Naive thymus-derived CD4-positive, alpha-beta T cell (primary cell): Measurements from ENCODE around the gene BRMS1. TPM values are rescaled to one million over a fixed set of nuclear protein-coding genes. Genes with fewer than 3 reads are reported as not detected.
A peak's percentile ranks its signal among the peaks of the same experiment; 100 is the strongest.
"Not testable (repeated sequence)": the region's sequence is repeated elsewhere in the genome, so short reads cannot be mapped to it uniquely, and the experiment has no call there.

Experiments used
- ATAC-seq: fragments of 150-1000 bp; cut with Tn5 transposase; 2 replicates; pipeline ENCODE4 v1.10.0; 2021; ENCODE audit warnings: mild to moderate bottlenecking, moderate library complexity
- CTCF ChIA-PET: fragments of 350-600 bp; sonication (Branson Sonifier 250); formaldehyde crosslinking; loops from one replicate; lab custom pipeline; 2021; ENCODE audit warnings: antibody characterized with exemption; lab: Charles Lee
- POLR2A ChIA-PET: fragments of 350-600 bp; sonication (Branson Sonifier 250); formaldehyde crosslinking; loops from one replicate; lab custom pipeline; 2021; ENCODE audit warnings: antibody characterized with exemption, inconsistent platforms; lab: Charles Lee
- DNase-seq, 9 donors: peaks; one replicate each; pipeline versions ENCODE4 v3.0.0 to v3.0.0-alpha.2; 2020 to 2022; ENCODE audit warnings: mixed read lengths in 1 of 9
- H3K27ac ChIP-seq: one replicate; pipeline ENCODE4 v1.7.0; 2013; ENCODE audit warnings: mild to moderate bottlenecking, low read depth, low read length, moderate library complexity
- H3K27me3 ChIP-seq, 2 donors: one replicate each; pipeline ENCODE4 v1.7.0; 2013; ENCODE audit warnings: low read length in 2 of 2, mild to moderate bottlenecking in 2 of 2, moderate library complexity in 2 of 2; ENCODE audit not compliant: control insufficient read depth in 2 of 2, insufficient read depth in 2 of 2
- H3K36me3 ChIP-seq, 3 experiments: 1 replicate in 2 of 3; 2 replicates in 1 of 3; pipeline ENCODE4 v1.7.0; 2013; ENCODE audit warnings: low read length in 3 of 3, mild to moderate bottlenecking in 3 of 3, moderate library complexity in 1 of 3; ENCODE audit not compliant: insufficient read depth in 3 of 3, control insufficient read depth in 2 of 3
- H3K4me1 ChIP-seq, 2 donors: one replicate each; pipeline ENCODE4 v1.7.0; 2013; ENCODE audit warnings: low read length in 2 of 2, mild to moderate bottlenecking in 2 of 2, moderate library complexity in 1 of 2; ENCODE audit not compliant: control insufficient read depth in 2 of 2, insufficient read depth in 2 of 2
- H3K4me3 ChIP-seq: 2 replicates; pipeline ENCODE4 v1.7.0; 2013; ENCODE audit warnings: mild to moderate bottlenecking, low read length
- H3K9me3 ChIP-seq, 3 experiments: 1 replicate in 2 of 3; 2 replicates in 1 of 3; pipeline ENCODE4 v1.7.0; 2013; ENCODE audit warnings: low read length in 3 of 3; ENCODE audit not compliant: control insufficient read depth in 2 of 3
- H3K27ac Mint-ChIP-seq, 9 donors: one replicate each; pipeline ENCODE4 v1.8.0; 2020 to 2022; ENCODE audit warnings: mixed read lengths in 9 of 9, mild to moderate bottlenecking in 8 of 9, moderate library complexity in 5 of 9, inconsistent platforms in 2 of 9
- H3K27me3 Mint-ChIP-seq, 5 donors: one replicate each; pipeline ENCODE4 v1.8.0; 2021 to 2022; ENCODE audit warnings: mixed read lengths in 5 of 5, mild to moderate bottlenecking in 1 of 5
- H3K36me3 Mint-ChIP-seq, 5 donors: one replicate each; pipeline ENCODE4 v1.8.0; 2020 to 2022; ENCODE audit warnings: mixed read lengths in 5 of 5, mild to moderate bottlenecking in 3 of 5, inconsistent platforms in 1 of 5
- H3K4me1 Mint-ChIP-seq, 7 donors: one replicate each; pipeline ENCODE4 v1.8.0; 2020 to 2022; ENCODE audit warnings: mixed read lengths in 7 of 7, mild to moderate bottlenecking in 3 of 7, inconsistent platforms in 1 of 7
- H3K4me3 Mint-ChIP-seq, 10 donors: one replicate each; pipeline ENCODE4 v1.8.0; 2020 to 2022; ENCODE audit warnings: mild to moderate bottlenecking in 10 of 10, mixed read lengths in 10 of 10, moderate library complexity in 6 of 10, inconsistent platforms in 2 of 10
- H3K9me3 Mint-ChIP-seq, 11 donors: one replicate each; pipeline ENCODE4 v1.8.0; 2020 to 2022; ENCODE audit warnings: mixed read lengths in 11 of 11, mild to moderate bottlenecking in 4 of 11, inconsistent platforms in 1 of 11, moderate library complexity in 1 of 11
- intact Hi-C, 2 donors: fragments of 100-400 bp; cut with micrococcal nuclease; formaldehyde crosslinking; loops; one replicate each; pipeline ENCODE4 v1.15.1; 2023
- polyA plus RNA-seq, 2 donors: library from polyadenylated mRNA; unstranded; fragments of 300-500 nt; fragmentation: Illumina TruSeq; gene quantifications; one replicate each; pipeline ENCODE4 v1.2.3, GENCODE V29; 2021
- total RNA-seq, 6 experiments: library from RNA in 5 of 6; stranded (reverse) in 5 of 6; gene quantifications; 1 replicate in 5 of 6; 2 replicates in 1 of 6; pipeline ENCODE4 v1.2.3 and lab custom pipeline; 2021 to 2026

BRMS1 gene
- total and polyA plus RNA-seq, 7 experiments from 2014 or later: 35.9 to 73.5 (median 49.4) TPM

GRCh38 chr11:66322732-66323427 is 22.0 kb downstream of the BRMS1 start:
- ATAC-seq (no peak), DNase-seq (no peak)
- Histone ChIP-seq H3K36me3 (no peaks in the 10 kb centered on the region), H3K27ac (no peak overlapping the region), H3K4me3 (no peak overlapping the region), H3K27me3 (no peaks in the 10 kb centered on the region), H3K4me1 (peaks cover 26 to 53% of the 10 kb centered on the region in 2 donors), H3K9me3 (no peaks in the 10 kb centered on the region)
- intact Hi-C loops: no loop called here
- peaks cover 0 to 9% (median 0%) of the 10 kb centered on the region in 5 donors for H3K27me3 Mint-ChIP-seq
- no peak overlapping the region for H3K4me3 Mint-ChIP-seq
- peaks cover 39 to 86% (median 72%) of the 10 kb centered on the region in 7 donors for H3K4me1 Mint-ChIP-seq
- ChIA-PET CTCF (interaction anchor here (1.9 kb wide), 1 partner anchor 10 kb away, joined by 13 read pairs; no protein-coding TSS in a partner anchor), POLR2A (interaction anchor here (1.5 kb wide), 1 partner anchor 11 kb away, joined by 23 read pairs; no protein-coding TSS in a partner anchor)
- peaks cover 0 to 9% (median 0%) of the 10 kb centered on the region in 11 donors for H3K9me3 Mint-ChIP-seq
- peak overlapping the region in 8 of 9 donors; percentile 43 to 90 (median 84) for H3K27ac Mint-ChIP-seq
- peaks cover 0 to 12% (median 0%) of the 10 kb centered on the region in 5 donors for H3K36me3 Mint-ChIP-seq

GRCh38 chr11:66321606-66322005 is 23.3 kb downstream of the BRMS1 start:
- H3K27ac Mint-ChIP-seq: peak overlapping the region in 6 of 9 donors; percentile 43 to 90 (median 86)
- H3K36me3 Mint-ChIP-seq: peaks cover 0 to 12% (median 0%) of the 10 kb centered on the region in 5 donors
- intact Hi-C loops: no loop called here

GRCh38 chr11:66320748-66321147 is 24.2 kb downstream of the BRMS1 start:
- H3K27me3 ChIP-seq, H3K4me3 Mint-ChIP-seq, H3K9me3 Mint-ChIP-seq, ATAC-seq, H3K27ac ChIP-seq, H3K36me3 ChIP-seq, H3K4me3 ChIP-seq, H3K27me3 Mint-ChIP-seq, intact Hi-C loops, DNase-seq, H3K9me3 ChIP-seq, CTCF ChIA-PET: not testable (repeated sequence)
- POLR2A ChIA-PET: interaction anchor here (0.6 kb wide), 1 partner anchor 66 kb away, joined by 3 read pairs; no protein-coding TSS in a partner anchor
- Mint-ChIP-seq H3K36me3 (peaks cover 0 to 12% (median 0%) of the 10 kb centered on the region in 5 donors), H3K4me1 (peaks cover 31 to 79% (median 69%) of the 10 kb centered on the region in 7 donors), H3K27ac (peak overlapping the region in 4 of 9 donors; percentile 67 to 100 (median 98))
- H3K4me1 ChIP-seq: peaks cover 23 to 41% of the 10 kb centered on the region in 2 donors

More at GRCh38 chr11:66321606-66322005, 23.3 kb downstream of the BRMS1 start:
- peaks cover 0 to 9% (median 0%) of the 10 kb centered on the region in 11 donors for H3K9me3 Mint-ChIP-seq
- no peak for DNase-seq
- POLR2A ChIA-PET: interaction anchor here (1.1 to 1.5 kb wide), 2 partner anchors 9 to 23 kb away, joined by 5 to 23 read pairs; partner anchors contain the start of gene BRMS1
- H3K4me1 Mint-ChIP-seq: peaks cover 34 to 81% (median 70%) of the 10 kb centered on the region in 7 donors
- Histone ChIP-seq H3K27ac (peak overlapping the region; percentile 37), H3K9me3 (no peaks in the 10 kb centered on the region), H3K4me1 (peaks cover 25 to 48% of the 10 kb centered on the region in 2 donors), H3K36me3 (no peaks in the 10 kb centered on the region), H3K27me3 (no peaks in the 10 kb centered on the region), H3K4me3 (no peak overlapping the region)
- H3K27me3 Mint-ChIP-seq: peaks cover 0 to 9% (median 0%) of the 10 kb centered on the region in 5 donors
- no peak for ATAC-seq
- peak overlapping the region in 1 of 10 donors; percentile 16 for H3K4me3 Mint-ChIP-seq
- CTCF ChIA-PET: interaction anchor here (1.9 kb wide), 1 partner anchor 9 kb away, joined by 13 read pairs; no protein-coding TSS in a partner anchor

GRCh38 chr11:66320289-66320688 is 24.6 kb downstream of the BRMS1 start:
- H3K27ac Mint-ChIP-seq: peak overlapping the region in 8 of 9 donors; percentile 65 to 100 (median 99)
- peaks cover 33 to 79% (median 70%) of the 10 kb centered on the region in 7 donors for H3K4me1 Mint-ChIP-seq
- H3K27me3 Mint-ChIP-seq, H3K9me3 Mint-ChIP-seq, ATAC-seq, H3K27ac ChIP-seq, H3K4me3 ChIP-seq, H3K36me3 ChIP-seq, H3K27me3 ChIP-seq, DNase-seq, intact Hi-C loops, H3K9me3 ChIP-seq: not testable (repeated sequence)
- POLR2A ChIA-PET: interaction anchor here (0.6 kb wide), 1 partner anchor 66 kb away, joined by 3 read pairs; no protein-coding TSS in a partner anchor
- peaks cover 23 to 41% of the 10 kb centered on the region in 2 donors for H3K4me1 ChIP-seq
- H3K4me3 Mint-ChIP-seq: peak overlapping the region in 4 of 10 donors; percentile 12 to 83 (median 52)
- peaks cover 0 to 12% (median 0%) of the 10 kb centered on the region in 5 donors for H3K36me3 Mint-ChIP-seq
- CTCF ChIA-PET: interaction anchor here (0.8 kb wide), 1 partner anchor 9 kb away, joined by 3 read pairs; no protein-coding TSS in a partner anchor

- Histone ChIP-seq H3K27ac (peak overlapping the region; percentile 99), H3K4me3 (peak overlapping the region; percentile 31), H3K36me3 (no peaks in the 10 kb centered on the region), H3K27me3 (no peaks in the 10 kb centered on the region), H3K9me3 (no peaks in the 10 kb centered on the region), H3K4me1 (peaks cover 27 to 54% of the 10 kb centered on the region in 2 donors)
- no peak for DNase-seq
- Mint-ChIP-seq H3K36me3 (peaks cover 0 to 12% (median 0%) of the 10 kb centered on the region in 5 donors), H3K27me3 (peaks cover 0 to 9% (median 0%) of the 10 kb centered on the region in 5 donors), H3K4me3 (peak overlapping the region; percentile 45 to 89 (median 83)), H3K27ac (peak overlapping the region; percentile 88 to 100 (median 99)), H3K9me3 (peaks cover 0 to 7% (median 0%) of the 10 kb centered on the region in 11 donors), H3K4me1 (peaks cover 39 to 82% (median 68%) of the 10 kb centered on the region in 7 donors)
- no peak for ATAC-seq
- ChIA-PET CTCF (interaction anchor here (0.6 to 2.1 kb wide), 3 partner anchors 8 to 1618 kb away, joined by 3 to 14 read pairs (median 3); no protein-coding TSS in a partner anchor), POLR2A (interaction anchor here (0.6 to 2.9 kb wide), 9 partner anchors 8 to 817 kb away, joined by 3 to 26 read pairs (median 4); partner anchors contain the start of genes BRMS1, MUS81, SLC29A2 and YIF1A)
- intact Hi-C loops: loop anchor here in 1 of 2 donors (1.0 to 5.0 kb wide), 2 partner anchors 10 to 1189 kb away; partner anchors contain the start of genes CDK2AP2 and PITPNM1
Measured at GRCh38 chr11:66318600-66318970, 26.3 kb downstream of the BRMS1 start.
